ENCODE data around the gene METTL15. TPM values are rescaled to one million over a fixed set of nuclear protein-coding genes. Genes with fewer than 3 reads are reported as not detected.
"Not testable (repeated sequence)": the region's sequence is repeated elsewhere in the genome, so short reads cannot be mapped to it uniquely, and the experiment has no call there.

The METTL15 gene
- total and polyA plus RNA-seq, 10 donors, result 3.7 to 23.7 (median 15.5) TPM

- Histone ChIP-seq H3K27ac (no peak overlapping the region), H3K4me1 (no peaks in the 10 kb centered on the region), H3K9me3 (no peaks in the 10 kb centered on the region), H3K36me3 (no peaks in the 10 kb centered on the region), H3K27me3 (replicated peaks in 1 of 7) (no peaks in the 10 kb centered on the region), H3K4me3 (no peak overlapping the region)
- TF ChIP-seq CTCF (IDR thresholded peaks at IDR 0.05 in 8 of 11, conservative IDR thresholded peaks at IDR 0.05 in 3 of 11) (no peak), POLR2A (IDR thresholded peaks at IDR 0.05) (no peak), POLR2AphosphoS5 (IDR thresholded peaks at IDR 0.05) (no peak)
- intact Hi-C loops (cut with DNase I; ENCODE audit: low total_unique reads), result no loop called here
- WGBS, 5 donors, result 82 to 91% (median 87%) methylated on average over 5 of the region's 5 CpGs
- DNase-seq, result no peak
Observed at GRCh38 chr11:28347371-28347770, 239.2 kb downstream of the METTL15 start.

GRCh38 chr11:28350216-28350615 is 242.0 kb downstream of the METTL15 start:
- no peak for DNase-seq
- no peak overlapping the region for H3K4me3 ChIP-seq
- H3K9me3 ChIP-seq, result no peaks in the 10 kb centered on the region
- H3K4me1 ChIP-seq, result no peaks in the 10 kb centered on the region
- H3K27ac ChIP-seq, result no peak overlapping the region
- intact Hi-C loops (cut with DNase I; ENCODE audit: low total_unique reads), result no loop called here
- H3K27me3 ChIP-seq (replicated peaks in 1 of 7), result no peaks in the 10 kb centered on the region
- no peaks in the 10 kb centered on the region for H3K36me3 ChIP-seq
- TF ChIP-seq CTCF (IDR thresholded peaks at IDR 0.05 in 8 of 11, conservative IDR thresholded peaks at IDR 0.05 in 3 of 11) (no peak), POLR2AphosphoS5 (IDR thresholded peaks at IDR 0.05) (no peak)

GRCh38 chr11:28353991-28354390 is 245.8 kb downstream of the METTL15 start:
- WGBS, 5 donors, result 86 to 96% (median 91%) methylated on average over 2 of the region's 2 CpGs
- Histone ChIP-seq H3K27me3 (replicated peaks in 1 of 7) (no peaks in the 10 kb centered on the region), H3K27ac (no peak overlapping the region), H3K4me3 (no peak overlapping the region), H3K9me3 (no peaks in the 10 kb centered on the region), H3K4me1 (no peaks in the 10 kb centered on the region), H3K36me3 (no peaks in the 10 kb centered on the region)
- intact Hi-C loops (cut with DNase I; ENCODE audit: low total_unique reads), result no loop called here
- no peak for DNase-seq
- TF ChIP-seq POLR2A (IDR thresholded peaks at IDR 0.05), result no peak
- no peak for TF ChIP-seq CTCF (IDR thresholded peaks at IDR 0.05 in 8 of 11, conservative IDR thresholded peaks at IDR 0.05 in 3 of 11)
- TF ChIP-seq POLR2AphosphoS5 (IDR thresholded peaks at IDR 0.05), result no peak

- Histone ChIP-seq H3K9me3 (peaks cover 8 to 79% (median 67%) of the 10 kb centered on the region in 8 donors), H3K4me3 (no peak overlapping the region), H3K27me3 (replicated peaks in 1 of 7) (no peaks in the 10 kb centered on the region), H3K27ac (no peak overlapping the region), H3K4me1 (no peaks in the 10 kb centered on the region), H3K36me3 (peaks cover 0 to 14% (median 0%) of the 10 kb centered on the region in 6 donors)
- TF ChIP-seq POLR2A (IDR thresholded peaks at IDR 0.05), result no peak
- no peak for TF ChIP-seq POLR2AphosphoS5 (IDR thresholded peaks at IDR 0.05)
- TF ChIP-seq CTCF (IDR thresholded peaks at IDR 0.05 in 8 of 11, conservative IDR thresholded peaks at IDR 0.05 in 3 of 11), result no peak
- intact Hi-C loops (cut with DNase I; ENCODE audit: low total_unique reads), result no loop called here
- DNase-seq, result no peak
- 76 to 91% (median 83%) methylated on average over 2 of the region's 2 CpGs for WGBS, 5 donors
Observed at GRCh38 chr11:28366549-28367346, 258.6 kb downstream of the METTL15 start.

- H3K36me3 ChIP-seq; H3K4me3 ChIP-seq; H3K27me3 ChIP-seq (replicated peaks in 1 of 7); H3K4me1 ChIP-seq; H3K27ac ChIP-seq; intact Hi-C loops (cut with DNase I; ENCODE audit: low total_unique reads): not testable (repeated sequence)
- peak; percentile 39 for DNase-seq
- peaks cover 0 to 36% (median 25%) of the 10 kb centered on the region in 8 donors for H3K9me3 ChIP-seq
- WGBS, 5 donors, result 70 to 96% (median 92%) methylated on average over 2 to 14 of the region's 14 CpGs
Observed at GRCh38 chr11:28378095-28378494, 269.9 kb downstream of the METTL15 start.
